HepG2 (cell line): Measurements from ENCODE around the gene NELL1. TPM values are rescaled to one million over a fixed set of nuclear protein-coding genes. Genes with fewer than 3 reads are reported as not detected.

Source experiments
- ARID5B ChIP-seq: IDR thresholded peaks from 2 replicates; pipeline ENCODE4 v1.4.0; 2020; ENCODE audit warnings: mild to moderate bottlenecking, missing genetic modification reagents
- BCLAF1 ChIP-seq: fragments of 450-650 bp; IDR thresholded peaks from 2 replicates; pipeline ENCODE4 v1.6.1; 2017; ENCODE audit warnings: mild to moderate bottlenecking
- CBFB ChIP-seq: sonication (generic); formaldehyde crosslinking; IDR thresholded peaks from 2 replicates; pipeline ENCODE4 v1.4.0; 2020; ENCODE audit warnings: missing genetic modification reagents
- MAZ ChIP-seq, 2 experiments: sonication (generic) in 1 of 2; formaldehyde crosslinking in 1 of 2; IDR thresholded peaks; 2 replicates each; pipeline versions ENCODE4 v1.5.0 to v1.6.1; 2012 to 2020; ENCODE audit warnings: low read depth in 2 of 2, mild to moderate bottlenecking in 2 of 2, borderline replicate concordance in 1 of 2, improper control_type of control experiment in 1 of 2, low read length in 1 of 2, missing genetic modification reagents in 1 of 2, moderate library complexity in 1 of 2
- ZMYM2 ChIP-seq: sonication (generic); formaldehyde crosslinking; IDR thresholded peaks from 2 replicates; pipeline ENCODE4 v1.8.0; 2022; ENCODE audit warnings: mild to moderate bottlenecking, missing genetic modification reagents
- ZNF790 ChIP-seq: sonication (generic); formaldehyde crosslinking; IDR thresholded peaks from 2 replicates; pipeline ENCODE4 v1.8.0; 2022; ENCODE audit warnings: missing genetic modification reagents, mild to moderate bottlenecking, borderline replicate concordance
- ZUFSP ChIP-seq: sonication (generic); formaldehyde crosslinking; IDR thresholded peaks from 2 replicates; pipeline ENCODE4 v1.9.0; 2021; ENCODE audit warnings: missing genetic modification reagents, mild to moderate bottlenecking, borderline replicate concordance
- polyA plus RNA-seq, 8 experiments: library from polyadenylated mRNA; depleted of rRNA in 3 of 8; stranded (reverse) in 7 of 8; unstranded in 1 of 8; fragments of >200 nt; fragmentation: Illumina TruSeq in 4 of 8; extraction: Trizol in 4 of 8; gene quantifications; 2 replicates each; pipeline versions ENCODE4 v1.2.1 to v1.2.3, GENCODE V29; 2011 to 2016; ENCODE audit warnings: low read depth in 4 of 8, missing spikeins in 1 of 8, mixed read lengths in 1 of 8; ENCODE audit not compliant: insufficient read depth in 1 of 8
- total RNA-seq, 5 experiments: library from RNA; depleted of rRNA; stranded (reverse); fragments of >200 nt; fragmentation: Illumina TruSeq; extraction: Trizol; gene quantifications; 2 replicates each; pipeline ENCODE4 v1.2.3, GENCODE V29; 2016; ENCODE audit warnings: low read depth in 1 of 5

Gene NELL1
- total and polyA plus RNA-seq, 2 of the 13 experiments (the other 11 are each of a cell fraction or from before 2014, with no cell fraction given): not detected

- TF ChIP-seq ZUFSP (CRISPR knock-in tag) (no peak), ZNF790 (no peak), ARID5B (CRISPR knock-in tag) (no peak), BCLAF1 (no peak), CBFB (CRISPR knock-in tag) (no peak), ZMYM2 (CRISPR knock-in tag) (no peak), MAZ (IDR thresholded peaks at IDR 0.05; ENCODE audit: borderline replicate concordance, low read depth, low read length) (no peak), MAZ (CRISPR knock-in tag; IDR thresholded peaks at IDR 0.05; ENCODE audit: low read depth) (no peak)
Measured at GRCh38 chr11:21427726-21428125, 758.3 kb downstream of the NELL1 start (continued).
